PC-3 (cell line): Measurements from ENCODE around the gene EYS. TPM values are rescaled to one million over a fixed set of nuclear protein-coding genes. Genes with fewer than 3 reads are reported as not detected.

Experiments
- ATAC-seq: fragments of 200-7000 bp; cut with Tn5 transposase; 2 replicates; pipeline ENCODE4 v1.9.1; 2020; ENCODE audit warnings: mild to moderate bottlenecking, moderate library complexity
- Bru-seq: library from RNA; stranded (reverse); fragments of 400-500 nt; gene quantifications from one replicate; lab custom pipeline; 2021; lab: Mats Ljungman, UMichigan
- BruChase-seq, 2 experiments: library from RNA; stranded (reverse); fragments of 400-500 nt; gene quantifications; one replicate each; lab custom pipeline; 2021; lab: Mats Ljungman, UMichigan
- BruUV-seq: library from RNA; stranded (reverse); fragments of 400-500 nt; replicated peaks from 2 replicates; lab custom pipeline; 2021; lab: Mats Ljungman, UMichigan
- CTCF ChIA-PET: fragments of 300-600 bp; sonication (Branson Sonifier 250); formaldehyde crosslinking; loops from one replicate; lab custom pipeline; 2022; ENCODE audit warnings: antibody characterized with exemption; lab: Charles Lee
- POLR2A ChIA-PET: fragments of 300-600 bp; sonication (Branson Sonifier 250); formaldehyde crosslinking; loops from one replicate; lab custom pipeline; 2022; ENCODE audit warnings: antibody characterized with exemption; ENCODE audit not compliant: unreplicated experiment; lab: Charles Lee
- DNase-seq: peaks from one replicate; pipeline ENCODE4 v3.0.0-alpha.2; 2015
- H2AFZ ChIP-seq: fragments of 300-600 bp; sonication (generic); 2 replicates; pipeline ENCODE4 v1.6.0; 2016; ENCODE audit warnings: antibody characterized with exemption, low read length
- H3F3A ChIP-seq: fragments of 300-600 bp; sonication (generic); one replicate; pipeline ENCODE4 v1.6.0; 2017; ENCODE audit warnings: antibody characterized with exemption, low read length, control low read depth, mild to moderate bottlenecking; ENCODE audit not compliant: unreplicated experiment
- H3K27ac ChIP-seq: fragments of 300-600 bp; sonication (generic); 2 replicates; pipeline ENCODE4 v1.5.1; 2016; ENCODE audit warnings: mild to moderate bottlenecking, low read length
- H3K27me3 ChIP-seq: fragments of 300-600 bp; sonication (generic); 2 replicates; pipeline ENCODE4 v1.6.1; 2016; ENCODE audit warnings: low read length, mixed read lengths
- H3K36me3 ChIP-seq: fragments of 300-600 bp; sonication (generic); 2 replicates; pipeline ENCODE4 v1.6.1; 2016; ENCODE audit warnings: low read depth, mixed run types, low read length, mixed read lengths
- H3K4me1 ChIP-seq: fragments of 300-600 bp; sonication (generic); 2 replicates; pipeline ENCODE4 v1.5.1; 2016; ENCODE audit warnings: low read length; ENCODE audit not compliant: insufficient read depth
- H3K4me2 ChIP-seq: fragments of 300-600 bp; sonication (generic); 2 replicates; pipeline ENCODE4 v1.6.0; 2016; ENCODE audit warnings: low read length
- H3K4me3 ChIP-seq: fragments of 300-600 bp; sonication (generic); 2 replicates; pipeline ENCODE4 v1.5.1; 2016; ENCODE audit warnings: mild to moderate bottlenecking, low read length, mixed read lengths
- H3K79me2 ChIP-seq: fragments of 300-600 bp; sonication (generic); 2 replicates; pipeline ENCODE4 v1.6.1; 2017; ENCODE audit warnings: low read length, mixed read lengths
- H3K9ac ChIP-seq: fragments of 300-600 bp; sonication (generic); 2 replicates; pipeline ENCODE4 v1.6.0; 2016; ENCODE audit warnings: mild to moderate bottlenecking, low read length
- H3K9me2 ChIP-seq: fragments of 300-600 bp; sonication (generic); replicated peaks from 2 replicates; pipeline ENCODE4 v1.6.1; 2016; ENCODE audit warnings: mixed run types, low read length, mixed read lengths
- H3K9me3 ChIP-seq: fragments of 300-600 bp; sonication (generic); 2 replicates; pipeline ENCODE4 v1.6.1; 2016; ENCODE audit warnings: low read length, mixed read lengths
- H4K20me1 ChIP-seq: fragments of 300-600 bp; sonication (generic); 2 replicates; pipeline ENCODE4 v1.6.1; 2016; ENCODE audit warnings: low read length, mixed read lengths
- CTCF ChIP-seq: fragments of 300-600 bp; sonication (generic); conservative IDR thresholded peaks from 2 replicates; pipeline ENCODE4 v1.5.1; 2017; ENCODE audit warnings: antibody characterized with exemption, low read depth, mild to moderate bottlenecking, low read length
- EZH2 ChIP-seq: fragments of 300-600 bp; sonication (generic); IDR thresholded peaks from one replicate; pipeline ENCODE4 v1.6.1; 2017; ENCODE audit warnings: antibody characterized with exemption, mild to moderate bottlenecking, low read length; ENCODE audit not compliant: unreplicated experiment
- EZH2phosphoT487 ChIP-seq: fragments of 300-600 bp; sonication (generic); IDR thresholded peaks from 2 replicates; pipeline ENCODE4 v1.6.1; 2018; ENCODE audit warnings: mild to moderate bottlenecking, antibody characterized with exemption, low read length, borderline replicate concordance
- intact Hi-C: fragments of 100-400 bp; cut with micrococcal nuclease; formaldehyde crosslinking; loops from 2 replicates; pipeline ENCODE4 v1.9.0; 2023
- long read RNA-seq: library from polyadenylated mRNA; unstranded; transcript quantifications from one replicate; pipeline ENCODE4 v2.0.0, GENCODE V29; 2021; ENCODE audit not compliant: unreplicated experiment
- total RNA-seq: library from RNA; depleted of rRNA; stranded (reverse); fragments of >200 nt; gene quantifications from 2 replicates; pipeline ENCODE4 v1.2.3, GENCODE V29; 2014; rRNA removed

Gene EYS
- total RNA-seq (0.07 TPM in 1 of 2 replicates, not detected in the other), Bru-seq, nascent RNA (percentile 11 among the genes with signal in this experiment), BruChase-seq, experiment 1, labeled RNA remaining after a 6-hour chase (percentile 5 among the genes with signal in this experiment), BruChase-seq, experiment 2, labeled RNA remaining after a 2-hour chase (percentile 11 among the genes with signal in this experiment)
- long read RNA-seq, partial matches to known transcripts: 2 of 12 reads
- long read RNA-seq, other reads (novel, unspliced or antisense): 10 of 12 reads

GRCh38 chr6:65707126-65707826, at the start of gene EYS:
Gene EYS, minus strand, starts transcription at chr6:65707226. Its CDS starts 211,816 bp downstream, at chr6:65495410.
- no peaks in the 10 kb centered on the region for H4K20me1 ChIP-seq
- no peak within 1 kb of the TSS for H3K27ac ChIP-seq
- ATAC-seq: no peak
- H3K79me2 ChIP-seq: no peaks in the 10 kb centered on the region
- no peak for TF ChIP-seq EZH2
- TF ChIP-seq EZH2phosphoT487: no peak
- DNase-seq: no peak
- ChIA-PET POLR2A (no interaction called here), CTCF (no interaction called here)
- no peaks in the 10 kb centered on the region for H3K36me3 ChIP-seq
- no peaks in the 10 kb centered on the region for H3K4me1 ChIP-seq
- H3F3A ChIP-seq: no peaks in the 10 kb centered on the region
- no peaks in the 10 kb centered on the region for H3K9me3 ChIP-seq
- H3K4me3 ChIP-seq: no peak within 1 kb of the TSS
- H3K9me2 ChIP-seq: no peaks in the 10 kb centered on the region
- intact Hi-C loops: no loop called here
- no TSS peak for BruUV-seq
- H2AFZ ChIP-seq: no peak within 1 kb of the TSS
- no peak within 1 kb of the TSS for H3K9ac ChIP-seq
- H3K4me2 ChIP-seq: no peak within 1 kb of the TSS
- no peaks in the 10 kb centered on the region for H3K27me3 ChIP-seq

- Histone ChIP-seq H3K9ac (no peak overlapping the region), H3K27ac (no peak overlapping the region), H3K27me3 (no peaks in the 10 kb centered on the region), H3F3A (no peaks in the 10 kb centered on the region), H3K9me2 (no peaks in the 10 kb centered on the region), H3K4me2 (no peak overlapping the region), H3K79me2 (no peaks in the 10 kb centered on the region), H4K20me1 (no peaks in the 10 kb centered on the region), H3K4me1 (no peaks in the 10 kb centered on the region), H3K36me3 (no peaks in the 10 kb centered on the region), H2AFZ (no peak overlapping the region), H3K4me3 (no peak overlapping the region), H3K9me3 (no peaks in the 10 kb centered on the region)
- ChIA-PET POLR2A (no interaction called here), CTCF (no interaction called here)
- intact Hi-C loops: no loop called here
- DNase-seq (no peak), ATAC-seq (no peak)
- TF ChIP-seq CTCF (no peak), EZH2phosphoT487 (no peak), EZH2 (no peak)
- no TSS peak for BruUV-seq
Observed at GRCh38 chr6:65746302-65746701, 39.3 kb upstream of the EYS start.

GRCh38 chr6:65745614-65746013, 38.6 kb upstream of the EYS start:
- no peaks in the 10 kb centered on the region for H3K4me1 ChIP-seq
- no peak overlapping the region for H2AFZ ChIP-seq
- no TSS peak for BruUV-seq
- H3F3A ChIP-seq: no peaks in the 10 kb centered on the region
- H4K20me1 ChIP-seq: no peaks in the 10 kb centered on the region
- no peaks in the 10 kb centered on the region for H3K9me2 ChIP-seq
- no peaks in the 10 kb centered on the region for H3K79me2 ChIP-seq
- intact Hi-C loops: no loop called here
- ATAC-seq (peak; percentile 67; the same call in 1 of the 2 replicates), DNase-seq (peak; percentile 2)
- H3K9ac ChIP-seq: no peak overlapping the region
- no peak for TF ChIP-seq EZH2
- TF ChIP-seq EZH2phosphoT487: no peak
- ChIA-PET POLR2A (no interaction called here), CTCF (no interaction called here)
- H3K9me3 ChIP-seq: no peaks in the 10 kb centered on the region
- no peaks in the 10 kb centered on the region for H3K27me3 ChIP-seq
- H3K4me3 ChIP-seq: no peak overlapping the region
- no peak overlapping the region for H3K27ac ChIP-seq
- no peaks in the 10 kb centered on the region for H3K36me3 ChIP-seq
- no peak overlapping the region for H3K4me2 ChIP-seq
